ENCODE measurements around the gene AGXT. TPM values are rescaled to one million over a fixed set of nuclear protein-coding genes. Genes with fewer than 3 reads are reported as not detected.

The AGXT gene
- total RNA-seq, 1 experiment from 2014 or later, result 3.0 TPM

GRCh38 chr2:240898108-240898730, 29.6 kb downstream of the AGXT start:
- DNase-seq (ENCODE audit: low spot score), result peak; percentile 74

GRCh38 chr2:240898731-240899467, 30.3 kb downstream of the AGXT start:
- no peak for DNase-seq (ENCODE audit: low spot score)

GRCh38 chr2:240899468-240899865, 30.8 kb downstream of the AGXT start:
- no peak for DNase-seq (ENCODE audit: low spot score)

GRCh38 chr2:240900141-240900860, 31.7 kb downstream of the AGXT start:
- DNase-seq (ENCODE audit: low spot score), result no peak

- DNase-seq (ENCODE audit: low spot score), result no peak
These were observed 33.5 kb downstream of the AGXT start for GRCh38 chr2:240901986-240902614.

- no peak for DNase-seq (ENCODE audit: low spot score)
These were observed 34.0 kb downstream of the AGXT start for GRCh38 chr2:240902615-240903041.

- no peak for DNase-seq (ENCODE audit: low spot score)
These were observed 34.8 kb downstream of the AGXT start for GRCh38 chr2:240903191-240904060.

- DNase-seq (ENCODE audit: low spot score), result no peak
These were observed 35.9 kb downstream of the AGXT start for GRCh38 chr2:240904216-240905175.

- no peak for DNase-seq (ENCODE audit: low spot score)
These were observed 36.7 kb downstream of the AGXT start for GRCh38 chr2:240905176-240905781.

- no peak for DNase-seq (ENCODE audit: low spot score)
These were observed 37.7 kb downstream of the AGXT start, which contains the start of gene CROCC2 for GRCh38 chr2:240906141-240906910. CROCC2 (plus strand) TSS chr2:240906336; CDS start chr2:240906514, 178 bp downstream.

- no peak for DNase-seq (ENCODE audit: low spot score)
These were observed 38.4 kb downstream of the AGXT start for GRCh38 chr2:240906911-240907590.

GRCh38 chr2:240909216-240909974, 40.8 kb downstream of the AGXT start:
- no peak for DNase-seq (ENCODE audit: low spot score)

GRCh38 chr2:240911641-240912265, 43.1 kb downstream of the AGXT start:
- DNase-seq (ENCODE audit: low spot score), result no peak

GRCh38 chr2:240912878-240913809, 44.5 kb downstream of the AGXT start:
- no peak for DNase-seq (ENCODE audit: low spot score)

- peak; percentile 41 for DNase-seq (ENCODE audit: low spot score)
These were observed 45.4 kb downstream of the AGXT start for GRCh38 chr2:240913810-240914644.
